GM19397 (cell line): ENCODE measurements around the gene GPATCH11.
A peak's percentile ranks its signal among the peaks of the same experiment; 100 is the strongest.

Experiments used
- ATAC-seq: cut with Tn5 transposase; IDR thresholded peaks from one replicate; pipeline ENCODE4 v1.9.1; 2021; ENCODE audit warnings: mild to moderate bottlenecking, moderate library complexity; ENCODE audit not compliant: unreplicated experiment

GPATCH11 gene

DNA sequence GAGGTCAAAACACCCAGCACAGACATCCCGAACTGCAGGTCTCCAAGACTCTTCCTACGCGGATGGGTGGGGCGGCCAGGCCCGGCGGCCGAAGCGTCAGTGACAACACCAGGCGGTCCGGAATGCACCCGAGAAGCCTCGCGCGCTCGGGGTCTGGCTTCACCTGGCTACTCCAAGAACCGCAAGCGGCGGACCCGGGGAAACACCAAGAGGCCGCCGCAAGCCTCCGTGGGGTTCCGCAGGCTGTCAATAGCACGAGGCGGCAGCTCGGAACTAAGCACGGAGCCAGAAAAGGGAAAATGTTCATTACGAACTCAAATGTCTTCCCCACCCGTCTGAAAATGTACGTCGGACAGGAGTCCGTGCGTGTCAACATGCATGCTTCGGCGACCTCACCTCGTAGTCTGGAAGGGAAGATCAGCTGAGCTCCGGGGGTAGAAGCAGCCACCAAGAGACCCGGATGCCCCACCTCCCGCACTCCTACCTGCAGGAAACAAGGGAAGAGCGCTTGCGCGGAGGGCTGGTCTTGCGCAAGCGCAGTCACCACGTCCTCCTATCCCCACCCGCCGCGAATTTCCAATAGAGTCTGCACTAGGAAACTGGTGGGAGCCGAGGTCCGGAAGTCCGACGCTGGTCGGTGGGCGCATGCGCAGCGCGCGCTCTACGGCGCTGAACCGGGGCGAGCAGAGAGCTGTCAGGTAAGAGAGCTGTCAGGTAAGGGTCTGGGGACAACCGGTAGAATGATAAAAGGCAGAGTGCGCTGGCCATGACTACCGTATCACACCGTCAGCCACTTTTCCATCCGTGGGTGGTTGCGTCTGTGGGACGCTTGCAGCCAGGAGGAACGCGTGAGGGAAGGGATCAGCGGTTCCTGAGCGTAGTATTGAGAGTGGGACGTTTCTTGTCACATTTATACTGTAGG lies at the start of gene GPATCH11, which contains the start of gene HEATR5B:
GPATCH11 (plus strand) TSS at position 646 of the 922 bp plus-strand sequence. CDS start 3,864 bp downstream, outside the sequence.
HEATR5B (minus strand) TSS at position 500 of the 922 bp plus-strand sequence. CDS start 958 bp downstream, outside the sequence.
- peak; percentile 89 for ATAC-seq

DNA sequence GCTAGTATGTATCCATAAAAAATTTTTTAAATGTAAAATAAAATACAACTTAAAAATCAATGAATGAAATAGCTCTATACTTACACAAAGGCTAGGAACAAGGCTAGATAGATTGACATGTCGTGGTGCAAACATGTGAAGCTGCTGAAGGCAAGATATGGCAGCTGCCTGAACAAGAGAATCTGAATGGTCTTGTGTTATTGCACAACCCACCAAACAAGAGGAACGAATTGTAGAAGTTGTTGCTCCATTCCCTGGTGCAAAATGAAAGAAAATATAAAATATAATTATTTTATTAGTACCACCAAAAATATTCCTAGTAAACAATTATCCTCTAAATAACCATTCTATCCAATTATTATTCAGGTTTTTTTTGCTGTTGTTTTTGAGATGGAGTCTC lies 46.5 kb upstream of the GPATCH11 start:
- no peak for ATAC-seq

DNA sequence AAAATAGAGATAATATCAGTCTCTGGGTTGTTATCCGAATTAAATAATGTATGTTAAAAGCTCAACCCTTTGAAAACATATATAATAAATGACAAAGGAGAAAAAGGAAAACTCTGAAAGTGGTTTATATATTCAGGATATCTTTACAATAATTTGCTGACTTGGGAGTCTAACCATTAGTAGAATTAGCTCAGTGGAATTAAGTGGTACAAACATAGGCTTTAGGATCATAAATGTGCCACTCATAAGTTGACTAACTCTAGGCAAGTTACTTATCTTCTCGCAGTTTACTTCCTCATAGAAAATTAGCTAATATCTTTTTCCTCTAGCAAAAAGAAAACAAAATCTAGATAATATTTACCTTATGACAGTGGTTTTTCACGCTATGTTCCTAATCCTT lies 44.7 kb upstream of the GPATCH11 start:
- ATAC-seq: no peak

DNA sequence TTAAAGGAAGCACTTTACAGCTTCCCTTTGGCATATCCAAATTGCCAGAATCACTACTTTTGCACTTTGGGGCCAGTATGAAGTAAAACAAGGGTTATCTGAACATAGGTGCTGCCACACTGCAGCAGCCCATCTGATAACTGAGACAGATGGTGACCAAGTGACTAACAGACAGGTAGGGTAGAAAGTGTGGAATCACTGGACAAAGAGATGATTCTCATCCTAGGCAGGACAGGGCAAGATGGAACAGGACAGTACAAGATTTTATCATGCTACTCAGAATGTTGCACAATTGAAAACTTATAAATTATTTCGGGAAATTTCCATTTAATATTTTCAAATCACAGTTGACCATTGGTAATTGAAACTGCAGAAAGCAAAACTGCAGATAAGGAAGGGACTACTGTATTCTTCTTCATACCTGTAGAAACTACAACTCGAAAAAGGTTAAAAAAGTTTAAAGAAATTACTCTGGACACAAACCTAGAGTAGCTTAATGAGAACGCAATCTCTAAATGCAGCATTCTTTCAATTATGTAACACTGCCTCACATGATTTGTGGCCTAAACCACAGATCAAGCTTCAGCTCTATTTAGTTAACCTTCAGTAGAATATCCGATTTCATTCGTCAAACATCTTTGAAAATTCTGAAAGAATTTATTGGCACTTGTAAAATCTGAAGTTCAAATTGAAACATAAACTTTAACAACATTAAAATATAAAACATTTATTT lies 31.6 kb upstream of the GPATCH11 start:
- ATAC-seq: no peak

DNA sequence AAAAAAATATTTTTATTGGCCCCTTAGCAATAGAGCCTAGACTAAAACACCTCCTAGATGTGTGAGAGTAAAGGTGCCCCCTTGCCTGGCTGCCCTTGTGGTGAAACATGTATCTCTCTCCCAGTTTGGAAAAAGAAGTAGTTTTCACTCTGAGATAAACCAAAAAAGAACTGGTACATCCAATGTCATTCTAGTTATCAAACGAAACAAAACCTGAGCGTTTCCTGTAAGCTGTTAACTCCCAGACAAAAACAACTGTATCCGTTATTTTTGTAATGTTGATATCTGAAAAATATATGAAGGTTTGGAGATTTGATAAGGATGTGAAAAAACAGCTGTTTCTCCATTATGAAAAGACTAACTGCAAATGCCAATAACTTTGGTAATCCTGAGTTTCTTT lies 24.5 kb upstream of the GPATCH11 start:
- no peak for ATAC-seq

DNA sequence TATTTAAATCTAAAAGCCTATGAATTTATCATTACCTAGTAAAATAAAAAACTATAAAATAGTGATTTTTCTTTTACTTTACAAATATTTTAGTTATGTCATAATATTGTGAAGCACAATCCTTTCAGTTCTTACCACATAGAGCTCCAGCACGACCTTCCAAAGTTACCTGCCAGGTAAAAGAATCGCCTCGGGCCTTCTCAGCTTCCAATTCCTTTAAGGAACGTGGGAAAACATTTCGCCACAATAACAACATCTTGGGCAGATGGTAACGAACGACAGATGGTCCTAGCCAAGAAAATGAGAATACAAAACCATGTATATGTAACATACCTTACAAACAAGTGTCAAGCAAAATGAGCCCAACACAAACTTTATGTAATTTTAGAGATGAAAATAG lies 23.9 kb upstream of the GPATCH11 start:
- no peak for ATAC-seq

DNA sequence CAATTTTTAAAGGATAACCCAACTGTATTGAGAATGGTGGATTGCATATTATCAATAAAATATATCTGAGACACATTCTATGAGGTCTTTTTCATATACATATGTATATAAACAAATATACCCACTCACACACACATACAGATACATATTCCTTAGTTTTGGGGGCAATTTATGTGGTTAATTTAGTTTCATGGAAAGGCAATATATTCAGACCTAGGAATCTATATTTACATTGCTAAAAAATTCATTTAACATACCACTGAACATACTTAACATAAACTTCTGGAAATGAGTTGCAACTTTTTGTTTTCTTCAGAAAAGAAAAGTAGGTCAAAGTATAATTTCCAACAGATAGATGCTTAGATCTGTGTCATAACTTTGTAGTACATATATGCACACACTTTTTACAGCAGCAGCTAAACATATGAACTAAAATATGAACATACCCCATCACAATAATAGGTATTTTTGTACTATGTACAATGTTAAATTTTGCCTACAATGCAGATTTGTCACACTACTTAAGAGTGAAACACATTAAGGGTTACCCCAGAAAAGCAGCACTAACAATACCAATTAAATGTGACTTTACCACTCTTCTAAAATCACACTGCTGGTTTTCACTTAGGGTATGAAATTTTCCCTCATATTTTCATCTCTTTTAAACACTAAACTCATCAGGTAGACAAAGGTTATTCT lies 23.2 kb upstream of the GPATCH11 start:
- ATAC-seq: no peak

DNA sequence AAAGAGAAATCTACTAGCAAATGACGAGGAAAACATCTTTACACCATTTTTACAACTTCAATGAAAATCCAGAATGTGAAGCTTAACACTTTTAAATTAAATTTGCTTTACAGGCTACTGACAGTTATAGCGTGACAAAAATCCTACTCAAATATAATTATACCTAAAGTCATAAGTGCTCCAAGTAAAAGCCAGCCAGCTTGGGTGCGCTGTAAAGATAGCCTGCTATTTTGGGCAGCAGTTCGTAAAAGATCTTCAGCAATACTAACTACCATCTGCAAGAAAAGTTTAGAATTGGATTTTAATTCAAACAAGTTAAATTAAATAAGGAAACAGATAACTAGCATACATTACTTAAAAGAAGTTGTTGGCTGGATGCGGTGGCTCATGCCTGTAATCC lies 22.5 kb upstream of the GPATCH11 start:
- ATAC-seq: no peak

DNA sequence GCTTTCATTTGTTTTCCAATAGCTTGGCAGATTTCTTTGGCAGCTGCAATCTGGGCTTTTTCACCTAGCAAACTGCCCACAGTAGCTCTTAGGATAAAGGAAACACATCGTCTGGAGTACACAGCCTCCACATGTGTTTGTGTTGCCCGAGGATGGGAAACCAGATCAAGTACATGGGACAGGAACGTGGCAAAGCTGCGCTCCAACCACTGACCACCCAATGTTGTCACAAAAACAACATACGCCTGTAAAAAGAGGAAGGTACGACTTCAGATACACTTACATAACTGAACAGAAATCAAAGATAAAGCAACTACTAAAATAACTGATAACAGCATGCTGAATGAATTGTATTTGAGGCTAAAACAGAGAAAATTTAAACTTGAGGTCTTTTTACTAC lies 15.6 kb upstream of the GPATCH11 start:
- no peak for ATAC-seq

DNA sequence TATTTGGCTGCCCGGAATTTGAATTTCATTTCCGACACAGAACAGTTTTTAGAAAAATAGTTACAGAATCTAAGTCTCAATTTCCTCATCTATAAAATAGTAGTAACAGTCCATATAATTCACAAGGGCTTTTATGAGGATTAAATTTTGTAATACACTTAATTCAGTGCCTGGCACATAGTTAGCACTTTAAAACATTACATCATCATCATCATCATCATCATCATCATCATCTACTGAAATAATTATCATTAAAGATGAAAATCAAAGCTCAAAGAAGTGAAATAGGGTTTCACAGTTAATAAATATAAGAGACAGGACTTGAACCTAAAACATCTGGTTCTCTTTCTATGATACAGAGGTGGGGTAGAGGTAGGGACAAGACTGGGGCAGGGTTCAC lies 13.4 kb upstream of the GPATCH11 start:
- no peak for ATAC-seq

DNA sequence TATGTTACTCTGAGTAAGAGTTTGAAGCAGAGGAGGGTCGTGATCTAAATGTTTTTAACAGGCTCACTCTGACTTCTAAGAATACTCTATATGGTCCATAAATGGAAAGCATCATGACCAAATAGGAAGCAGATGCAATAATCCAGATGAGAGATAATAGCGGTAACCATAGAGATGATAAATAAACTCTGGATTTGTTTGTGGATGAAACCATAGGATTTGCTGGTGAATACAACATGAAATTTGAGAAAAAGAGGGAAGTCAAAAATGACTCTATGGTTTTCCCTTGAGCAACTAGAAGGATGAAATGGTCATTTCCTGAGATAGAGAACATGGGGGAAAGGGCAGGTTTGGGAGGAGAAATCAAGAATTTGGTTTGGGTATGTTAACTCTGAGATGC lies 4.1 kb upstream of the GPATCH11 start:
- no peak for ATAC-seq

DNA sequence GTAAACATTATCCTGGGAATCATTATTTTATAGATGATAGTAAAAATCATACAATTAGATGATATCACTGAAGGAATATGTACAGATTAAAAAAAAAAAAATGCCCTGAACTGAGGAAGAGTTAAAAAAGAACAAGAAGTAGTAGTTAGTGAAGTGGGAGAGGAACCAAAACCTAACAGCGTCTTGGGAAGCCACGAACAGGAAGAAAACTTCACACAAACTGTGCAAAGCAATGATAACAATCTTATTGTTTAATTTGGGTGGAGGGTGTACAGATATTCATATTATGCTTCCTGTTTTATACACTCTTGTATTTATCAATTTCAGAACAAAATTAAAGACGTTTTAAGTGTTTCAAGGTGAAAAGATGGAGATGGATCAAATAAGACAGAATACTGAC lies 3.6 kb upstream of the GPATCH11 start:
- ATAC-seq: no peak

DNA sequence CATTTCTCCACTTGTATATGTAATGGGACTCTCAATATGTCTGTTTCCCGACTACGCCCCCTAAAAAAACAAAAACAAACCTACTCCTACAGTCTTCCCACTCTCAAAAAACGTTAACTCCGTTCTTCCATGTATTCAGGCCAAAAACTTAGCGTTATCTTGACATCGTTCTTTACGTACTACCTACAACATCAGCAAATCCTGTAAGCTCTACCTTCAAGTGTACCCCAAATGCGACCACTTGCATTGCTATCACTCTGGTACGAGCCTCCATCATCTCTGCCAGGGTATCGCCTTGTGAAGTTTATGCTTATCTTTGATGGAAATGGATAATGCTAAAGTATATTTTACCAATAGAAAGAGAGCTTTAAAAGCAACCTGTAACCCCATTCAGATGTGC lies 479 bp downstream of the GPATCH11 start:
- ATAC-seq: no peak

DNA sequence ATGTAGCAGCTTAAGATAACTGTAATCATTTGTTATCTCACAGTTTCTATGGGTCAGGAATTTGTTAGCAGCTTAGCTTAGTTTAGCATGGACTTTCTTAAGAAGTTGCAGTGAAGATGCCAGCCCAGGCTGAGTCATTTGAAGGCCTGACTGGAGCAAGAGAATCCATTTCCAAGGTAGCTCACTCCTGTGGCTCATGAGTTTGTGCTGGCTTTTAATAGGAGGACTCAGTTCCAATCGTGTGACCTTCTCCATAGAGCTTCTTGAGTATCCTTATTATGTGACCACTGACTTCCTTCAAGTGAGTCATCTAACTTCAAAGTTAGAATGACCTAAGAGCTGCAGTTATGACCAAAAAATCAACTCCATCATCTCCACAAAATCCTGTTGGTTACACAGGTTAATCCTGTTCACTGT lies 1.4 kb downstream of the GPATCH11 start:
- ATAC-seq: no peak

DNA sequence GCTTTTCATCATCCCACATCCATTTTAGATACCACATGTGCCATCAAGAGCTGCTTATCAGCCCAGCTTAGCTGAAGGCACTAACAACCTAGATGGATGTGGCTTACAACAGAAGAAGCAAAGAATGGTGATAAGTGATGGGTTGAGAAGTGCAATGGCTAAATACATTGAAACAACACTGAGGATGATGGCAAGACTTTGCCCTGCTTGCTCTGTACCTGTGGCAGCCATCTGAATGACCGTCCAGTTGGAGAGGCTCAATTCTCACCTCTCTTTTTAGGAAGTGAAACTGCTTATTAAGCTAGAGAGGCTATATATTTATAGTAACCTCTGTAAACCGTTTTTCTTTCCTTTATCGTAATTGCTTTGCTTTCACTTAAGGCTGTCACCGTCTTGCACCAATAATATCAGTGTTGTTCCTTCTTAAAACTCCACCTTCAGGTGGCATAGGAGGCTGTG lies 5.7 kb downstream of the GPATCH11 start:
- ATAC-seq: peak; percentile 83

DNA sequence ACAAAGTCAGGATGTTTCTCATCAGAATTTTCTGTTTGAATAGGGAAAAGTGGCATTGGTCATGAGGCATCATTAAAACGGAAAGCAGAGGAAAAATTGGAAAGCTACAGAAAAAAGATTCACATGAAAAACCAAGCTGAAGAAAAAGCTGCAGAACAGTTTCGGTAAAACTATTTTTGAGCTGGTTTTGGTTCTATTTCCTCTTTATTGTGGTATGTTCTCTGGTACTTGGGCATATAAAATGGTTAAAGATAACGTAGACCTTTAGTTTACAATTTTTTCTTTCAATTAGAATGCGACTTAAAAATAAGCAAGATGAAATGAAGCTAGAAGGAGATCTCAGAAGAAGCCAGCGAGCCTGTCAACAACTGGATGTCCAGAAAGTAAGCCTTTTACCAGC lies 7.6 kb downstream of the GPATCH11 start:
- no peak for ATAC-seq

DNA sequence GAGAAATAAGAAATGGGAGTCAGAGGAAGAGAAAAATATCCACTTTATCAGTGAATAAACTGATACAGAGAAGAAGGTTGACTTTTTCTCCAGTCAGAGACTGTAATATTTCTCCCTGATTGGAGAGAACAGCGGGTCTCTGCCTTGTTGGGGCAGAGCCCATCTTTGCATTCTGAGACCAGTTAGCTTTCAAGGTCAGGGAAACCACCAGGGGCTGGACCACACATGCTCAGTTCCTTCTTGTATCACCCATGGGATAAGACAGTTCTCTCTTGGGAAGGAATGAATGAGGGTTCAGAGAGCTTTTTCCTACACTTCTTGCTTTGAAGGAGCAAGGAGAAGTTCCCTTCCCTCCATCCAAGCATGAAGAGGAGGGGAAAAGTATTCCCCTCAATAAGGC lies 12.2 kb downstream of the GPATCH11 start:
- no peak for ATAC-seq

DNA sequence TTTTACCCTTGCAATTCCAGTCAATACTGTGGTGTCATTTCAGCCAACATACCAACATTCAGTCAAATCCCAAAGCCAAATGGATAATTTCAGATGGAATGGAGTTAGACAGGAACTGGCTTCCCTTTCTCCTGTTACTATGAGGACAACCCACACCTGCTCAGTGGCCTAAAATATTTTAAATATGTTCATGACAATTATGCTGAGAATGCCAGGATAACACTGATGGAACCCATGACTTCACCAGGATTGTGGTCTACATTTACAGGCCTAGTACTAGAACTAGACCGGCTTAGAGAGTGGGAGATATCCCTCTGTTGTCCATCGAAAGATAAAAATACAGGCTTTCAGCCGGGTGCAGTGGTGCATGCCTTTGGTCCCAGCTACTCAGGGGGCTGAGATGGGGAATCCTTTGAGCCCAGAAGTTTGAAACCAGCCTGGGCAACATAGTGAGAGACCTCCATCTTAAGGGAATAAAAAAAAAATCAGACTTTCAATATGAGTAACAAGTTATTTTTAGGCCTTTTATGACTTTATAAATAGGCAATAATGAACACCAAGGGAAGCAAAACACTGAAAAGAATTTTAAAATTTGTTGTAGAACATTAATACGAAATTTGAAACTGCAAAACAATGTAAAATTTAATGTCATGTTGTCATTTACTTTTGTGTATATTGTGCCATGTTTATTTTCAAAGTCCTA lies 14.2 kb downstream of the GPATCH11 start:
- ATAC-seq: no peak

DNA sequence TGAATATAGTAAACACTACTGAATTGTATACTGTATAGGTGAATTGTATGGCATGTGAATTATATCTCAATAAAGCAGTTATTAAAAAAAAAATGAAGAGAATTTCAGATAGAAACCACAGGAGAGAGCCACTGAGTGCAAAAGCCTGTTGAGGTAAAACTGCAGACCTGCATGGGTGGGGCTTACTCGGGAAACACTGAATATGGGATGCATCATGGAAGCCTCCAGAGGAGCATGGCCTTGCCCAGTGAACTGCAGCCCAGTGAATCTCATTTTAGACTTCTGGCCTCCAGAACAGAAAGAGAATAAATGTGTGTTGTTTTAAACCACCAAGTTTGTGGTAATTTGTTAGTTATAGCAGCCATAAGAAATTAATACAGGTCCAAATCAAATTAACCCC lies 15.7 kb downstream of the GPATCH11 start:
- no peak for ATAC-seq

DNA sequence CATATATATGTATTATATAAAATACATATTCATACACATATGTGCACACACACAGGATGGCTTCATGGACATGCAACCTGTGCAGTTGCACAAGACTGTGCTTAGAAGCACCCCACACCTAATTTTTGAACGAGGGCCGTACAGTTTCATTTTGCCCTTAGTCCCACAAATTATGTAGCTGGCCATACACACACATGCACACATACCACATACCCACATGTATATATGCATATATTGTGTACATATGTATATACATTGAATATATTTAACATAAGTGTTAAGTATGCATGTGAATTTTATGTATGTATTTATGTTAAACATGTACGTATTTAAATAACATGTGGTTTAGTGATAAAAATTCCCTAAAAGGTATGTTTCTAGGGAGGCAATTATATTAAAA lies 18.3 kb downstream of the GPATCH11 start:
- no peak for ATAC-seq

DNA sequence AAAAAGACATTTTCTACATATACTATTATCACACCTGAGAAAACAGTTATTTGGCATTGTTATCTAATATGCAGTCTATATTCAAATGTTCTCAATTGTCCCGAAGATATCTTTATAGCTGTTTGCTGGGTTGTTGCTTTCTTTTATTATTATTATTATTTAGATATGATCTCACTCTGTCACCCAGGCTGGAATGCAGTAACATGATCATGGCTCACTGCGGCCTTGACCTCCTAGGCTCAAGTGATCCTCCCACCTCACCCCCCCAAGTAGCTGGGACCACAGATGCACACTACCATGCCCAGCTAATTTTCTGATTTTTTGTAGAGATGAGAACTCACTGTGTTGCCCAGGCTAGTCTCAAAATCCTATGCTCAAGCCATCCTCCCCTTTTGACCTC lies 19.9 kb downstream of the GPATCH11 start:
- ATAC-seq: no peak
